ENCODE measurements around the gene PCSK4.
"Not testable (repeated sequence)": the region's sequence is repeated elsewhere in the genome, so short reads cannot be mapped to it uniquely, and the experiment has no call there.

Gene PCSK4

GRCh38 chr19:1521636-1522035 is 31.5 kb upstream of the PCSK4 start:
- DNase-seq: no peak

GRCh38 chr19:1520203-1520780 is 30.1 kb upstream of the PCSK4 start:
- no peak for DNase-seq

GRCh38 chr19:1519802-1520201 is 29.7 kb upstream of the PCSK4 start:
- not testable (repeated sequence) for DNase-seq

- DNase-seq: no peak
Measured at GRCh38 chr19:1518471-1518870, 28.3 kb upstream of the PCSK4 start.

GRCh38 chr19:1516395-1516753 is 26.2 kb upstream of the PCSK4 start:
- DNase-seq: no peak

- no peak for DNase-seq
Measured at GRCh38 chr19:1514986-1515721, 25.0 kb upstream of the PCSK4 start.

GRCh38 chr19:1514295-1514661 is 24.1 kb upstream of the PCSK4 start:
- DNase-seq: no peak

- DNase-seq: no peak
Measured at GRCh38 chr19:1513499-1514294, 23.5 kb upstream of the PCSK4 start.

GRCh38 chr19:1512671-1513498 is 22.7 kb upstream of the PCSK4 start, which contains the start of gene ADAMTSL5:
TSS of gene ADAMTSL5 (minus strand) at chr19:1513019. CDS start at chr19:1510943, 2,076 bp downstream.
- DNase-seq: no peak

- DNase-seq: no peak
Measured at GRCh38 chr19:1511318-1512317, 21.5 kb upstream of the PCSK4 start.

GRCh38 chr19:1510807-1511206 is 20.7 kb upstream of the PCSK4 start:
- no peak for DNase-seq

- DNase-seq: no peak
Measured at GRCh38 chr19:1510442-1510806, 20.3 kb upstream of the PCSK4 start.

- DNase-seq: no peak
Measured at GRCh38 chr19:1509602-1510441, 19.7 kb upstream of the PCSK4 start.

- DNase-seq: no peak
Measured at GRCh38 chr19:1508507-1508856, 18.3 kb upstream of the PCSK4 start.

- peak; percentile 73 for DNase-seq
Measured at GRCh38 chr19:1507763-1508506, 17.8 kb upstream of the PCSK4 start.

- DNase-seq: no peak
Measured at GRCh38 chr19:1507192-1507660, 17.1 kb upstream of the PCSK4 start.

- no peak for DNase-seq
Measured at GRCh38 chr19:1505991-1506881, 16.1 kb upstream of the PCSK4 start.

GRCh38 chr19:1505012-1505411 is 14.9 kb upstream of the PCSK4 start:
- DNase-seq: no peak
